SH-SY5Y (cell line): ENCODE data around the gene MAGI2.

Source experiments
- GATA2 ChIP-seq: IDR thresholded peaks from 2 replicates; pipeline ENCODE4 v1.6.1; 2011; ENCODE audit warnings: mild to moderate bottlenecking, low read depth, low read length
- GATA3 ChIP-seq: IDR thresholded peaks from 2 replicates; pipeline ENCODE4 v1.6.1; 2011; ENCODE audit warnings: low read depth, mild to moderate bottlenecking, low read length, moderate library complexity

- TF ChIP-seq GATA2 (no peak), GATA3 (no peak)
These were observed 776.1 kb downstream of the MAGI2 start for GRCh38 chr7:78677391-78677790.
